Glomerular visceral epithelial cell (primary cell): ENCODE data around the gene ISLR.

Experiments
- DNase-seq: peaks from one replicate; pipeline ENCODE4 v3.0.0-alpha.2; 2016; ENCODE audit errors: extremely low spot score

ISLR gene

DNA sequence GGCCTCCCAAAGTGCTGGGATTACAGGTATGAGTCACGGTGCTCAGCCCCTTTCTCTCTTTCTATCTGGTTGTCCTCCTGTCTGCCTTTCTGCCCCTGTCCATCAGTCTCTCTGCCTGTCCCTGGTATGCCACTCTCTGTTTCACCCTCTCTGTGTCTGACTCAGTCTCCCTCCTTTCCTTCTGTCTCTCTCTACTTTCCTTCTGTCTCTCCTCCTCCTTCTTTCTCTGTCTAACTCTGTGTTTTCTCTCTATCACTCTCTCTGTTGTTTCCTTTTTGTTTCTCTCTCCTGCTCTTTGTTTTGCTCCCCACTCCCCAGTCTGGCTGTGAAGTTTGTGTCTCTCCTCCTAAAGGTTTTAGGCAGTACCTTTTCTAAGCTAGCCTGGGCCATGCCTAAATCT lies 38.1 kb downstream of the ISLR start:
- no peak for DNase-seq

- no peak for DNase-seq
Measured at GRCh38 chr15:74212494-74212893, 39.0 kb downstream of the ISLR start.

DNA sequence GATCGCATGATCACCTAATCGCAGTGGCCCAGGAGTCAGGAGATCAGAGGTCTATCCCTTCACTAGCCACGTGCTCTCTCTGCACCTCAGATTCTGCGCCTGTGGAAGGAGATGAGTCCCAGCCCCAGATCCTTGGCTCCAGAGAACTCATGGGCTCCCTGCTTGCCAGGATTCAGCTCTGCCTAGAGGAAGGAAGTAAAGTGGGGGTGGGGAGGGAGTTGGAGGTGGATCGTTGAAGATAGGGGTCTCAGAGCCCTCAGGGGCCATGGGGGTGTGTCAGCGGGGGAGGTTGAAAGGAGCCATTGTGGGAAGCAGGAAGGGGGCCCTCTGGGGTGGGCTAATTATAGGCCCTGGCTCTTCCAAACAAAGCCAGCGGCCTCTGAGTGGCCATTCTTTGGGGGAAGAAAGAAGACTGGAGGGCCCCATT lies 40.4 kb downstream of the ISLR start:
- DNase-seq = no peak

- DNase-seq = no peak
Measured at GRCh38 chr15:74214324-74215021, 41.0 kb downstream of the ISLR start.

GRCh38 chr15:74215958-74216357 lies 42.4 kb downstream of the ISLR start:
- no peak for DNase-seq

DNA sequence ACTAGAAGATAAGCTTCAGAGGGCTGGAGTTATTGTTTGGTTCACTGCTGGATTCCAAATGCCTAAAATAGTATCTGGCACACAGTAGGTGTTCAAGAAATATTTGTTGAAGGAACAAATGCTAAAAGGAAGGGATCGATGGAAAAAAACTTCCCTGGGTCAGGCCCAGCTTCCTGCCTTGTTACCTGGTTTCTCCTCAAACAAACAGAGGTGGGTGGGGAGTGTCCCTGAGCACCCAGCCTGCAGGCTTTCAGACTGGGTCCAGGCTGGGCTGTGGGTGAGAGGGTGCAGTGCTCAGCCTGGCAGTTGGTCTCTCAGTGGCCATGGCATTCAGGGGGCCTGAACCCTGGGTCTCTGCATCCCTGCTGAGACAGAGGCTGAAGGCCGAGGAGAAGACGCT lies 43.4 kb downstream of the ISLR start:
- no peak for DNase-seq

DNA sequence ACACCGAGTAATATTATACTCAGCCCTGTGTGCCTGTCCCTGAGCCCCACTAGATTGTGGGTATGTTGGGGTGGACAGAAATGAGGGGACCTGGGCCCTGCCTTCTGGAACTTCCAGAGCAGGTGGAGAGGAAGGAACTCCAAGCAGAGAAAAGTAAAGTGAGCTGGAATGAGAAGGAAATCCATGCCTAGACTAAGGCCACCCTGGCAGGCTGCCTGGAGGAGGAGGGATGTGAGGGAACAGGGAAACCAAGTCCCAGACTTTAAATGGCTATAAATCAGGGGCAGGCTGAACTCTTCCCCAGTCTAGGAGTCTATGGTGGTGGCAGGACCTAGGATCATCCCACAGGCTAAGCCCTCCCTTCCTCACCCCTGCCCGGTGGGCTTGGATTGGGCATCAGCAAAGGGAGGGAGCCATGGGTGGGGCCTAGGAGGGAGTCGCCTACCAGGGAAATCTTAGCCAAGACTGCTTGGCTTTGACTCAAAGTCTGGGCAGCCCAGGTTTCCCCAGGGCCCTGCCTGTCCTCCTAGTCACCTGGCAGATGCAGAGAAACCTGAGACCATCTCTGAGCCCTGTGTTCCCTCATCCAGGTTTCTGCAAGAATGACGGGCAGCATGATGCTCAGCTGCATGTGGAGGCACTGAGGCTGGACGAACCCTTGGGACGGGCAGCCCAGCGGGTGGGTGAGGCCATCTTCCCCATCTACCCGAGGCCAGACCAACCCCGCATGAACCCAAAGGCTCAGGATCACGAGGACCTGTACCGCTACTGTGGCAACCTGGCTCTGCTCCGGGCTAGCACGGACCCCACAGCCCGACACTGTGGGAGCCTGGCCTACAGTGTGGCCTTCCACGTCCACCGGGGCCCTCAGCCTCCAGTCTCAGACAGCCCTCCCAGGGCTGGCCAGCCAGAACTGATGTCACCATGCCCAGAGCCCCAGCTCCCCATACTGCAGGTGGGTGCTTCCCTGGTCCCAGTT lies 44.7 kb downstream of the ISLR start:
- no peak for DNase-seq

GRCh38 chr15:74220475-74221248 lies 47.2 kb downstream of the ISLR start:
- DNase-seq = no peak

DNA sequence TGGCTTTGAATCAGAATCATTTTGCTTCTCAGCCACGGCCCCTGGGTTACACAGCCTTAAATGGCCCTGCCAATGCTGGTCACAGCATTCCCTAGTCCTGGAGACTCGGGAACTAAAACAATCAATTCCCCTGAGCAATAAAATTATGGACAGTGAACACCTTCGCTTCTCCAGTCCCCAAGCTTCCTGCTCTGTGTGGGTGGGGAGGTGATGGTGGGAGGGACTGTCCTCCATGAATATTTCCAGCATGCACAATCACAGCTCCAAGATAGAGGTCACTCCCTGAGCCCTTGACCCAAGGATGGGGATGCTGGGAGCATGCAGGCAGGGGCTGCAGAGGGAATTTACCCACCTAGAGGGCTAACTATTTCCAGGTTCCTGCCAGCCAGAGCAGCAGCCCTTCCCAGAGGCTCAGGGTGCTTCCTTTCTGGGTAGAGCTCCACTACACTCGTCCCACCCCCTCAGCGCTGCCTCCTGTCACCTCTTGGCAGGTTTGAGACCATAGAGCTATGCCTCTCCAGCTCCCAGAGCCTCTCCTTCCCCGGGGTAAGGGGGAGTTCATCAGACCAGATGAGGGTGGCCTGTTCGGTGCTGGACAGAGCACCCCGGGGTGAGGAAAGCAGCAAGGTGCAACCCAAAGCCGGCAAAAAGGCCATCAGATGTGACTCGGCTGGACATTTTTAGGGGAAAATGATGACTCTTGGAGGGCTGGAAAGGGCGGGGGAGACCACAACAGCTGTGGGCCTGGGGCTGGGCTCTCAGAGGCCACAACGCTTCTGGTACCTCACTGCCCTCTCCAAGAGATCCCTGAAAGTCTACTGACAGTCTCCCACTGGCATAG lies 48.1 kb downstream of the ISLR start:
- no peak for DNase-seq

GRCh38 chr15:74222240-74223119 lies 49.0 kb downstream of the ISLR start:
- no peak for DNase-seq

DNA sequence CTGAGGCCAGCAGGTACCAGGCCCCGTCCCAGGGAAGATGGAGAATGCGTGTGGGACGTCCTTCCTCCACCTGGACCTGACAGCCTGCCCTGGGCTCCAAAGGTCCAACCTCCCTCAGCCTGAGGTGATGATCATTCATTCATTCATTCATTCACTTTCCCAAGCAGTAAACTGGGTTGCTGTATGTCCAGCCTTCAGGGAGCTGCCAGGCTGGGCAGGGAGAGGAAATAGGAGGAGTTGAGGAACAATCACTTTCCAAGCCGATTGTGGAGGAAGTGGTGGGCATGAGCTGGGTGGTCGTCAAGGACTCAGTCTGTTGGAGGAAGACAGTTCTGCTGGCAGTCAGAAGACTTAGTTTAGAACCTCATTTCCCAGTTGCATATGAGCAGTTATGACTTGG lies 52.4 kb downstream of the ISLR start:
- DNase-seq = no peak
